ENCODE measurements around the gene NPBWR2. TPM values are rescaled to one million over a fixed set of nuclear protein-coding genes. Genes with fewer than 3 reads are reported as not detected.

NPBWR2 gene
- polyA plus RNA-seq, 3 donors from 2014 or later = not detected

- Mint-ChIP-seq H3K9me3 (peaks cover 0 to 4% (median 0%) of the 10 kb centered on the region in 6 donors), H3K4me1 (peaks cover 10% of the 10 kb centered on the region in 2 donors), H3K27me3 (ENCODE audit: low read depth in 3 of 3) (peaks cover 5 to 18% (median 8%) of the 10 kb centered on the region in 3 donors), H3K4me3 (no peak overlapping the region), H3K36me3 (no peaks in the 10 kb centered on the region), H3K27ac (no peak overlapping the region)
- no peak for DNase-seq
Observed at GRCh38 chr20:64086801-64087200, 20.6 kb downstream of the NPBWR2 start.

DNA sequence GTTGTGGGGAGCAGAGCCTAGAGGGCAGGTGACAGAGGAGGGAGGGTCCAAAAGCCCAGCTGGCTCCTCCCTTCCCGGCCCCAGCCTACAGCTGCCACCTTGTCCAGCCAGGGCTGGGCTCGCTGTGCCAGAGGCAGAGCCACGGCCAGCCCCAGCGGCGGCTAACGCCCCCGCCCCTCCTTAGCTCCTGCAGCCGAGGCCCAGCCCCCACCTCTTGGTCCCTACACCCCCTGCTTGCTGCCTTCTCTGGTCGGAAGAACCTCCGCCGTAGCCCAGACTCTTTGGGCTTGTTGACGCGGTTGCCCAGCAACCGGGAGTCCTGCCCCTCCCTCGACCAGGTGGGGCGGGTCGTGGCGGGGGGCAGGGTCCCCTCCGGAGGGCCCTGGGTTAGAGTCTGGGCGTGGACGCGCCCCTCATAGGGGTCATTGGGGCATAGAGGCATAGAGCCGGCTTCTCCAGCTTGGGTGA is 22.6 kb downstream of the NPBWR2 start:
- Mint-ChIP-seq H3K9me3 (peaks cover 0 to 4% (median 0%) of the 10 kb centered on the region in 6 donors), H3K36me3 (no peaks in the 10 kb centered on the region), H3K4me3 (peak overlapping the region; percentile 80 to 87 (median 85)), H3K27me3 (ENCODE audit: low read depth in 3 of 3) (peaks cover 5 to 13% (median 12%) of the 10 kb centered on the region in 3 donors), H3K4me1 (peaks cover 17 to 18% of the 10 kb centered on the region in 2 donors), H3K27ac (no peak overlapping the region)
- no peak for DNase-seq

- no peak for DNase-seq
- Mint-ChIP-seq H3K27me3 (ENCODE audit: low read depth in 3 of 3) (peaks cover 5 to 13% (median 12%) of the 10 kb centered on the region in 3 donors), H3K27ac (no peak within 1 kb of the TSS), H3K36me3 (no peaks in the 10 kb centered on the region), H3K4me1 (peaks cover 18% of the 10 kb centered on the region in 2 donors), H3K4me3 (peak within 1 kb of the TSS; percentile 80 to 87 (median 85)), H3K9me3 (peaks cover 0 to 4% (median 0%) of the 10 kb centered on the region in 6 donors)
Observed at GRCh38 chr20:64083804-64084684, 23.3 kb downstream of the NPBWR2 start, which contains the start of gene LKAAEAR1. LKAAEAR1 (minus strand) TSS chr20:64084398; CDS start chr20:64084219, 179 bp downstream.

DNA sequence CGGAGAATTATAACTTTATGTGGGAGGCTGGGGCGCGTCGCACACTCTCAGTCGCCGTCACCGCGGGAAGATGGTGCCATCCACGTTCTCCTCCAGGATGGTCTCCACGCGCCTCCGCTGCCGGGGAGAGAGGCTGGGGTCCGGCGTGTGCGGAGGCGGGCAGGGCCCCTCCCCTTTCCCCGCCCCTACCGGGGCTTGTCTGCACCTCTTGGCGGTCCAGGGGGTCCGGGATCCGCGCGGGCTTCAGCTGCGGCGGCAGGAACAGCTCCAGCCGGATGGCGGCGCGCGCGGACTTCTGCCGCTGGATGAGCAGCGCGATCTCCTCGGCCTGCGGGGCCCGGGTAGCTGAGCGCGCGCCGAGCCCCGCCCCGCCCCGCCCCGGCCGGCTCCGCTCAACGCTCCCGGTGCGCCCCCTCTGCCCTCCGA is 24.0 kb downstream of the NPBWR2 start:
- H3K4me1 Mint-ChIP-seq = peaks cover 18% of the 10 kb centered on the region in 2 donors
- peaks cover 5 to 12% (median 10%) of the 10 kb centered on the region in 3 donors for H3K27me3 Mint-ChIP-seq (ENCODE audit: low read depth in 3 of 3)
- peak; percentile 54 to 58 (median 56) for DNase-seq
- peak overlapping the region; percentile 62 to 79 (median 68) for H3K4me3 Mint-ChIP-seq
- no peak overlapping the region for H3K27ac Mint-ChIP-seq
- H3K9me3 Mint-ChIP-seq = peaks cover 0 to 4% (median 0%) of the 10 kb centered on the region in 6 donors
- no peaks in the 10 kb centered on the region for H3K36me3 Mint-ChIP-seq

DNA sequence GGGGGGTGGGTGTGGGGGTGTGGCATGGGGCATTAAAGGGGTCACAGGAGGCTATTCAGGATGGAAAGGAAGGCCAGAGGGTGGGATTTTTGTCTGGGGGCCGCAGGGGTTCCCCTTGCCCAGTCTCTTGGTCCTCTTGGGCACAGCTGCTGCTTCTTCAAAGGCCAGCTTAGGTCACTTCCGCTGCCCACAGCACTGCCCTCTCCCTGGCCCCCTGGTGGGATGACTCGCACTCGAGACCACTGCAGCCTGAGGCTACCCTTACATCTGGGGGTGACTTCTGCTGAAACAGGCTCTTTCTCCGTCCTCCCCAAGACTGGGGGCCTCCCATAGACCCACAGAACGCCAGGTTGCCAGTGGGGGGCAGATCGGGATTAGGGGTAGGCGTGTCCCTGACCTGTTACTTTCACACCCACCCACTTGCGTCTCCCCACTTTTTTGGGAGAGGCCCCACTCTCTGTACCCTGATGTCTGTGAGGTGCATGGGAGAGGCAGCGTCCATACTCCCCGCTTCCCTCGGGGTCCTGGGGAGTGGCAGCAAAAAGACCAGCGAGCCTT is 24.5 kb downstream of the NPBWR2 start:
- peak overlapping the region in 1 of 6 donors; percentile 34 for H3K27ac Mint-ChIP-seq

DNA sequence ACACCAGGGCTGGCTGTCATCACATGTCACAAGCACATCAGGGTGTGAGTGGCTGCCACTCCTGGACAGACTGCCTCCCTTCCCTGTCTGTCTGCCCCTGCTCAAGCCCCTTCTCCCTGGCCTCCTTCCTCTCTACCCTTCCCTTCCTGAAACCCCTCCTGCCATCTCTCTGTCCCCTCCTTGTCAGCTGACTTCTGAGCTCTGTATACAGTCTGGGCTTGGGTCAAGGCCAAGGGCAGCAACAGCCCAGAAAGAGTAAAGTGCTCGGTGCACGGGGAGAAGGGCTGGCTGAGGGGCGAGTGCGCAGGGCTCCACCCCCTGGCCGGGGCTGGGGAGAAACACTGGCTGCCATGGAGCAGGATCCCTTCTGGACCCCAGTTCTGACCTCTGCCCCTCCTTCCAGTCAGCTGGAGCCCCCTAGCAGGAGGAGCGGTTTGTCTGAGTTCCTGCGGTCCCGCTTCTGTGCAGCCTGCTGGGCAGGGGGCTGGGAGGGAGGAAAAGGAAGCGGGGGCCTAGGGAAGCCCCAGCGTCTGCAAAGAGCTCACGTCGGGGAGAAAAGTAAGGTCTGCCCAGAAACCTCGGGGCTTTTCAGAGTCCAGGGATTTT is 25.1 kb downstream of the NPBWR2 start:
- Mint-ChIP-seq H3K36me3 (no peaks in the 10 kb centered on the region), H3K9me3 (no peaks in the 10 kb centered on the region), H3K27me3 (ENCODE audit: low read depth in 3 of 3) (peaks cover 5 to 10% (median 10%) of the 10 kb centered on the region in 3 donors), H3K27ac (peak overlapping the region in 2 of 6 donors; percentile 48 to 69), H3K4me1 (peaks cover 25 to 26% of the 10 kb centered on the region in 2 donors), H3K4me3 (peak overlapping the region; percentile 17 to 65 (median 52))
- DNase-seq = no peak

More for the DNA sequence above, 24.5 kb downstream of the NPBWR2 start:
- H3K36me3 Mint-ChIP-seq = no peaks in the 10 kb centered on the region
- H3K9me3 Mint-ChIP-seq = peaks cover 0 to 4% (median 0%) of the 10 kb centered on the region in 6 donors
- peak overlapping the region; percentile 62 to 79 (median 68) for H3K4me3 Mint-ChIP-seq
- peaks cover 5 to 10% (median 10%) of the 10 kb centered on the region in 3 donors for H3K27me3 Mint-ChIP-seq (ENCODE audit: low read depth in 3 of 3)
- H3K4me1 Mint-ChIP-seq = peaks cover 20 to 21% of the 10 kb centered on the region in 2 donors
- no peak for DNase-seq

GRCh38 chr20:64081624-64081964 is 25.8 kb downstream of the NPBWR2 start:
- DNase-seq = no peak
- H3K4me1 Mint-ChIP-seq = peaks cover 26 to 28% of the 10 kb centered on the region in 2 donors
- peak overlapping the region in 4 of 6 donors; percentile 48 to 69 (median 64) for H3K27ac Mint-ChIP-seq
- peak overlapping the region; percentile 11 to 65 (median 50) for H3K4me3 Mint-ChIP-seq
- H3K27me3 Mint-ChIP-seq (ENCODE audit: low read depth in 3 of 3) = peaks cover 5 to 10% (median 10%) of the 10 kb centered on the region in 3 donors
- H3K9me3 Mint-ChIP-seq = no peaks in the 10 kb centered on the region
- H3K36me3 Mint-ChIP-seq = no peaks in the 10 kb centered on the region

DNA sequence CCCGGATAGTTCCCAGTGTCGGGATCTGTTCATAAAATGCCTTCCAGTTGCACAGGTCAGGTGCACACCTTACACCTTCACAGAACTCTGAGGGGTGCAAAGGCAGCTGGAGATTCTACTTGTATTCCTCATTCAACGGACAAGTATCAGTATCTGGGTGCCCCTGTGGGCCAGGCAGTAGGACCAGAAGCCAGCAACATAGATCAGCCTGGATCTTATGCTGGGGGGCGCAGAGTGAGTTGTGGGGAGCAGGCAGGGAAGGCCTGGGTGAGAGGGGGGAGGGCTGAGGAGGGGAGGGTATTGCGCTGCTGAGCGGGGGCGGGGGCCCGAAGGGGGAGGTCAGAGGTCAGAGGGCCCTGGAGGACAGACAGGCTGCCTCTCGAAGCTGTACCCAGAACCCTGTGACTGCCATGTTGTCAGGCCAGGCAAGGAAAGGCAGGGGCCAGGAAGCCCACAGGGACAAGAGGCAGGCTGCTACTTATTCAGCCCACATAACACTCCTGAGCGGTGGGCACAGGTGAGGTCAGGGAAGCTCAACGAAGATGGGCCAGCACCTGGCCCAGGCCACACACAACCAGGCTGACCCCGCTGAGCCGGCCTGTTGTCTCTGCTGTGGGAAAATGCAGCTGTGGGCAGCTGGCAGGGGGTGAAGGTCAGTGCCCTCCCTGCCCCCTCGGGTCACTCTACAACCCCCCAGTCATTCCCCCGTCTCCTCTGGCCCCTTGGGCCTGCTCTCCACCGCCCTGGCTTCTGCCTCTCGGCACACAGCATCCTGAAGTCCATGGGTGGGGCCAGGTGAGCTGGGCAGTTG is 26.3 kb downstream of the NPBWR2 start:
- no peaks in the 10 kb centered on the region for H3K9me3 Mint-ChIP-seq
- peaks cover 26 to 31% of the 10 kb centered on the region in 2 donors for H3K4me1 Mint-ChIP-seq
- no peaks in the 10 kb centered on the region for H3K36me3 Mint-ChIP-seq
- peak overlapping the region; percentile 78 to 87 (median 80) for H3K4me3 Mint-ChIP-seq
- H3K27ac Mint-ChIP-seq = peak overlapping the region; percentile 73 to 90 (median 83)
- peaks cover 3 to 10% (median 10%) of the 10 kb centered on the region in 3 donors for H3K27me3 Mint-ChIP-seq (ENCODE audit: low read depth in 3 of 3)
- DNase-seq = no peak

- peak in 2 of 3 donors; percentile 38 to 49 for DNase-seq
- peak within 1 kb of the TSS; percentile 88 to 93 (median 91) for H3K4me3 Mint-ChIP-seq
Observed at GRCh38 chr20:64080013-64080812, 27.2 kb downstream of the NPBWR2 start, which contains the start of gene OPRL1. OPRL1 (plus strand) TSS chr20:64080082; CDS start chr20:64092721, 12,639 bp downstream.

DNA sequence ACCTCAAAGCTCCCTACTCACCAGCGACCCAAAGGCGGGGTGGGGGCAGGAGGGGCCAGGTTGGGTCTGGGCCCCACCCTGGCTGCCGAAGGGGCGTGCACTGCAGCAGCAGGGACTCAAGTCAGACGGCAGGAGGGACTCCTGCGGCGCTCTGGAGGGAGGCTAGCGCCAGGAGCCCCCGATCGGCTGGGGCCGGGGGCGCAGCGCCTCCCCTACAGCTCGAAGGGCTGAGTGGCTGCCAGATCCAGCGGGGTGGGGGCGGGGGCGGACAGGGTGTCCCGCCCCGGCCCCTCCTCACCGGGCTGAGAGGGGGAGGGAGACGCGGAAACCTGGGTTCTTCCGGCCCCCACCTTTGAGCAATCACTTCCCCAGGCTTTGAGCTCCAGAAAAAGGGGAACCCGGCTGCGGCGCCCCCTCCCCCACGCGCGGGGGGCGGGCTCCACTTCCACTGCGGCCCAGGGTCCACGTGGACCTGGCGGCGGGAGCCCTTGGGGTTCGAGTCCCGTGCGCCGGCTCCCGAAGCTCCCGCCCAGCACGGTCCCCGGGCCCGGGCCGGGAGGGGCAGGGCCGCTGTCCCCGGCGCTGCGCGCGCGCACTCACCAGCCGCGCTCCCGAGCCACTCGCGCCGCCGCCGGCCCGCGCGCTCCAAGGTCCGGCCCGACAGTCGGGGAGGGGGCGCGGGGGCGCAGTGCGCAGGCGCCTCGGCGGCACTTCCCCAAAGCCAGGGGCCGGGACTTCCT is 27.9 kb downstream of the NPBWR2 start, which contains the start of gene RGS19:
Gene RGS19, minus strand, starts transcription at position 246 of the 740 bp plus-strand sequence. CDS start 2,632 bp downstream, outside the sequence.
- peak; percentile 68 to 70 (median 69) for DNase-seq
- H3K4me1 Mint-ChIP-seq = peaks cover 25 to 35% of the 10 kb centered on the region in 2 donors
- no peaks in the 10 kb centered on the region for H3K9me3 Mint-ChIP-seq
- peak within 1 kb of the TSS; percentile 88 to 93 (median 91) for H3K4me3 Mint-ChIP-seq
- H3K27ac Mint-ChIP-seq = peak within 1 kb of the TSS; percentile 79 to 93 (median 88)
- no peaks in the 10 kb centered on the region for H3K36me3 Mint-ChIP-seq
- peaks cover 0 to 8% (median 2%) of the 10 kb centered on the region in 3 donors for H3K27me3 Mint-ChIP-seq (ENCODE audit: low read depth in 3 of 3)

More at GRCh38 chr20:64080013-64080812, 27.2 kb downstream of the NPBWR2 start, which contains the start of gene OPRL1:
- Mint-ChIP-seq H3K36me3 (no peaks in the 10 kb centered on the region), H3K9me3 (no peaks in the 10 kb centered on the region), H3K4me1 (peaks cover 26 to 35% of the 10 kb centered on the region in 2 donors), H3K27me3 (ENCODE audit: low read depth in 3 of 3) (peaks cover 0 to 10% (median 6%) of the 10 kb centered on the region in 3 donors), H3K27ac (peak within 1 kb of the TSS; percentile 79 to 93 (median 88))

DNA sequence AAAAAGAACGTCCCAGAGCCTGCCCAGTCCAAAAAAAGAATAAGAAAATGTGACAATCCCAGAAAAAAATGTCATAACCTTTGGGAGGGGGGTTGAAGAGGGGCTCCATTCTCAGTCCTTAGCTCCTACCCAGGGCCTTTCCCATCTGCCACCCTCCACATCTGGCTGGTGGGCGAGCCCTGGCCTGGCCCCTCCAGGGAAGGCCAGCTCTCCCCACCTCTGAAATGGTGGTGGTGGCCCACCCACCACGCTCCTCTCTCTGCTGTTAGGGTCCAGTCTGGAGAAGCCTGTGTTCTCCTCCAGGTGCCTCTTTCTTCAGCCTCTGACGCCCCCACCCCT is 28.5 kb downstream of the NPBWR2 start:
- Mint-ChIP-seq H3K4me3 (peak overlapping the region; percentile 88 to 93 (median 91)), H3K27ac (peak overlapping the region; percentile 65 to 93 (median 80)), H3K36me3 (no peaks in the 10 kb centered on the region), H3K27me3 (ENCODE audit: low read depth in 3 of 3) (peaks cover 0 to 5% (median 0%) of the 10 kb centered on the region in 3 donors), H3K9me3 (no peaks in the 10 kb centered on the region), H3K4me1 (peaks cover 21 to 32% of the 10 kb centered on the region in 2 donors)
- no peak for DNase-seq

Measured in immature natural killer cell (primary cell).